Measurements from ENCODE around the gene KCTD18. TPM values are rescaled to one million over a fixed set of nuclear protein-coding genes. Genes with fewer than 3 reads are reported as not detected.

KCTD18 gene
- total and polyA plus RNA-seq, 10 of the 15 experiments (the other 5 are each of a cell fraction or from before 2014, with no cell fraction given): 1.4 to 16.9 (median 12.5) TPM

DNA sequence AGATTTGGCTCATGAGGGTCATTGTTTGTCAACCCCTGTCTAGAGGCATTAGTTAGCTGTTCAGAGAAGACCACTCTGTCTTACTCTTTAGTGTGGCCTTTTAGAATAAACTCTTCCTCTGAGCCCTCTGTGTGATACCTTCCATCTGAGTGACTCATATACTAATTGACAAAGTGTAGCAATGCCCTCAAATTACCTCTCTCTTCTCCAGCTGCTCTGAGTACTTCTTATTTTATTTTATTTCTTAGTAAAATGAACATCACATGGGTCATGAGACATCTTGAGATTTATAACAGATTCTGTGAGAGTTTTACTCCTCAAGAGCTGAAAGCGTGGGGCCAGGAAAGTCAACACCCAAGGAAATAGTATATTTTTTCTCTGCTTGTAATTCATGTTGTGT is 67.4 kb downstream of the KCTD18 start:
- Histone ChIP-seq H3K79me2 (ENCODE audit: control insufficient read depth, insufficient read depth, low read length) (no peaks in the 10 kb centered on the region), H3K4me3 (no peak overlapping the region), H3K4me1 (ENCODE audit: control insufficient read depth, insufficient read depth, low read length) (no peaks in the 10 kb centered on the region), H3K9ac (ENCODE audit: control insufficient read depth, insufficient read depth, low read length) (no peak overlapping the region), H3K4me2 (ENCODE audit: control insufficient read depth, insufficient read depth) (no peak overlapping the region), H4K20me1 (ENCODE audit: control insufficient read depth, insufficient read depth) (no peaks in the 10 kb centered on the region), H3K27me3 (replicated peaks in 1 of 2; ENCODE audit: control insufficient read depth in 2 of 2, insufficient read depth in 2 of 2, low read length in 1 of 2) (no peaks in the 10 kb centered on the region), H3K27ac (ENCODE audit: control insufficient read depth, insufficient read depth) (no peak overlapping the region), H3K36me3 (ENCODE audit: control insufficient read depth in 2 of 2, insufficient read depth in 2 of 2, low read length in 1 of 2) (no peaks in the 10 kb centered on the region), H2AFZ (ENCODE audit: control insufficient read depth, low read depth, low read length) (no peak overlapping the region), H3K9me3 (replicated peaks; ENCODE audit: control insufficient read depth, insufficient read depth, low read length) (no peaks in the 10 kb centered on the region)
- ChIA-PET RAD21 (ENCODE audit: unreplicated experiment) (no interaction called here), CTCF (interaction anchor here (4.6 kb wide), 1 partner anchor 29 kb away, joined by 30 read pairs; no protein-coding TSS in a partner anchor), SMC1A (ENCODE audit: uncharacterized antibody, unreplicated experiment) (interaction anchor here (1.1 to 2.8 kb wide), 2 partner anchors 29 to 83 kb away, joined by 3 to 11 read pairs; partner anchors contain the start of gene SGO2), POLR2A (no interaction called here)
- FAIRE-seq (no peak), ATAC-seq (no peak), DNase-seq (ENCODE audit: low read depth, low spot score) (no peak)
- 95% methylated on average over 1 of the region's 1 CpG for WGBS (ENCODE audit: insufficient coverage, insufficient replicate concordance, low lambda C conversion rate, missing lambda C conversion rate)
- TF ChIP-seq NRF1 (conservative IDR thresholded peaks at IDR 0.05; ENCODE audit: low read depth, low read length) (no peak), NFYB (IDR thresholded peaks at IDR 0.05; ENCODE audit: insufficient read depth, low read depth, low read length) (no peak), SREBF2 (IDR thresholded peaks at IDR 0.05; ENCODE audit: low read length) (no peak), CBX5 (IDR thresholded peaks at IDR 0.05; ENCODE audit: low read depth) (no peak), KLF5 (IDR thresholded peaks at IDR 0.05; ENCODE audit: partially characterized antibody) (no peak), POLR2AphosphoS5 (IDR thresholded peaks at IDR 0.05; ENCODE audit: low read length) (no peak)
- TF ChIP-seq, protein P1, sequence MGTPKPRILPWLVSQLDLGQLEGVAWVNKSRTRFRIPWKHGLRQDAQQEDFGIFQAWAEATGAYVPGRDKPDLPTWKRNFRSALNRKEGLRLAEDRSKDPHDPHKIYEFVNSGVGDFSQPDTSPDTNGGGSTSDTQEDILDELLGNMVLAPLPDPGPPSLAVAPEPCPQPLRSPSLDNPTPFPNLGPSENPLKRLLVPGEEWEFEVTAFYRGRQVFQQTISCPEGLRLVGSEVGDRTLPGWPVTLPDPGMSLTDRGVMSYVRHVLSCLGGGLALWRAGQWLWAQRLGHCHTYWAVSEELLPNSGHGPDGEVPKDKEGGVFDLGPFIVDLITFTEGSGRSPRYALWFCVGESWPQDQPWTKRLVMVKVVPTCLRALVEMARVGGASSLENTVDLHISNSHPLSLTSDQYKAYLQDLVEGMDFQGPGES (IDR thresholded peaks at IDR 0.05): no peak
- TF ChIP-seq, protein P2, sequence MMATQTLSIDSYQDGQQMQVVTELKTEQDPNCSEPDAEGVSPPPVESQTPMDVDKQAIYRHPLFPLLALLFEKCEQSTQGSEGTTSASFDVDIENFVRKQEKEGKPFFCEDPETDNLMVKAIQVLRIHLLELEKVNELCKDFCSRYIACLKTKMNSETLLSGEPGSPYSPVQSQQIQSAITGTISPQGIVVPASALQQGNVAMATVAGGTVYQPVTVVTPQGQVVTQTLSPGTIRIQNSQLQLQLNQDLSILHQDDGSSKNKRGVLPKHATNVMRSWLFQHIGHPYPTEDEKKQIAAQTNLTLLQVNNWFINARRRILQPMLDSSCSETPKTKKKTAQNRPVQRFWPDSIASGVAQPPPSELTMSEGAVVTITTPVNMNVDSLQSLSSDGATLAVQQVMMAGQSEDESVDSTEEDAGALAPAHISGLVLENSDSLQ (IDR thresholded peaks at IDR 0.05): no peak
- TF ChIP-seq, protein P3, sequence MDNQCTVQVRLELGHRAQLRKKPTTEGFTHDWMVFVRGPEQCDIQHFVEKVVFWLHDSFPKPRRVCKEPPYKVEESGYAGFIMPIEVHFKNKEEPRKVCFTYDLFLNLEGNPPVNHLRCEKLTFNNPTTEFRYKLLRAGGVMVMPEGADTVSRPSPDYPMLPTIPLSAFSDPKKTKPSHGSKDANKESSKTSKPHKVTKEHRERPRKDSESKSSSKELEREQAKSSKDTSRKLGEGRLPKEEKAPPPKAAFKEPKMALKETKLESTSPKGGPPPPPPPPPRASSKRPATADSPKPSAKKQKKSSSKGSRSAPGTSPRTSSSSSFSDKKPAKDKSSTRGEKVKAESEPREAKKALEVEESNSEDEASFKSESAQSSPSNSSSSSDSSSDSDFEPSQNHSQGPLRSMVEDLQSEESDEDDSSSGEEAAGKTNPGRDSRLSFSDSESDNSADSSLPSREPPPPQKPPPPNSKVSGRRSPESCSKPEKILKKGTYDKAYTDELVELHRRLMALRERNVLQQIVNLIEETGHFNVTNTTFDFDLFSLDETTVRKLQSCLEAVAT (IDR thresholded peaks at IDR 0.05): no peak
- in situ Hi-C loops (cut with MboI) (no loop called here), intact Hi-C loops (cut with micrococcal nuclease; ENCODE audit: unreplicated experiment) (no loop called here)
- BruUV-seq (replicated peaks): no TSS peak
